Neural cell (in vitro differentiated cells): ENCODE measurements around the gene MYH7B. TPM values are rescaled to one million over a fixed set of nuclear protein-coding genes. Genes with fewer than 3 reads are reported as not detected.

ENCODE experiments used
- H2AFZ ChIP-seq: fragments of 200-600, 300-800 bp; sonication (generic), shearing (Covaris generic); 2 replicates; pipeline ENCODE4 v1.6.0; 2014; ENCODE audit warnings: low read depth, mild to moderate bottlenecking, antibody characterized with exemption, low read length, moderate library complexity
- H3F3A ChIP-seq: fragments of 200-600 bp; shearing (Covaris generic); 2 replicates; pipeline ENCODE4 v1.6.1; 2016; ENCODE audit warnings: mild to moderate bottlenecking, moderate library complexity, mixed read lengths, antibody characterized with exemption, low read length; ENCODE audit not compliant: insufficient read depth, poor library complexity, severe bottlenecking
- H3K27ac ChIP-seq: fragments of 200-600, 300-800 bp; sonication (generic), shearing (Covaris generic); 2 replicates; pipeline ENCODE4 v1.5.1; 2014; ENCODE audit warnings: mild to moderate bottlenecking, low read length, moderate library complexity
- H3K27me3 ChIP-seq: fragments of 300-800, 200-600 bp; sonication (generic), shearing (Covaris generic); 2 replicates; pipeline ENCODE4 v1.6.0; 2014; ENCODE audit warnings: mild to moderate bottlenecking, low read depth, low read length, moderate library complexity; ENCODE audit not compliant: insufficient read depth
- H3K36me3 ChIP-seq: fragments of 300-800, 200-600 bp; sonication (generic), shearing (Covaris generic); 2 replicates; pipeline ENCODE4 v1.5.1; 2014; ENCODE audit warnings: mild to moderate bottlenecking, antibody characterized with exemption, low read length, moderate library complexity; ENCODE audit not compliant: insufficient read depth
- H3K4me2 ChIP-seq: fragments of 300-800, 200-600 bp; sonication (generic), shearing (Covaris generic); 2 replicates; pipeline ENCODE4 v1.6.0; 2014; ENCODE audit warnings: mild to moderate bottlenecking, low read length
- H3K4me3 ChIP-seq: fragments of 300-800, 200-600 bp; sonication (generic), shearing (Covaris generic); 2 replicates; pipeline ENCODE4 v1.5.1; 2014; ENCODE audit warnings: mild to moderate bottlenecking, low read length, moderate library complexity
- H3K79me2 ChIP-seq: fragments of 200-600 bp; shearing (Covaris generic); replicated peaks from 2 replicates; pipeline ENCODE4 v1.6.0; 2014; ENCODE audit warnings: mild to moderate bottlenecking, low read length, moderate library complexity; ENCODE audit not compliant: insufficient read depth
- H3K9ac ChIP-seq: fragments of 300-800, 200-600 bp; sonication (generic), shearing (Covaris generic); 2 replicates; pipeline ENCODE4 v1.6.1; 2016; ENCODE audit warnings: mild to moderate bottlenecking, low read length, mixed read lengths
- H3K9me2 ChIP-seq: fragments of 200-600 bp; shearing (Covaris generic); 2 replicates; pipeline ENCODE4 v1.6.1; 2016; ENCODE audit warnings: mild to moderate bottlenecking, low read length, mixed read lengths; ENCODE audit not compliant: insufficient read depth
- H3K9me3 ChIP-seq: fragments of 200-600, 300-800 bp; sonication (generic), shearing (Covaris generic); 2 replicates; pipeline ENCODE4 v1.6.1; 2016; ENCODE audit warnings: mild to moderate bottlenecking, mixed run types, low read length, moderate library complexity, mixed read lengths
- H4K20me1 ChIP-seq: fragments of 200-600 bp; shearing (Covaris generic); 2 replicates; pipeline ENCODE4 v1.6.1; 2016; ENCODE audit warnings: mild to moderate bottlenecking, mixed run types; ENCODE audit not compliant: insufficient read depth
- CTCF ChIP-seq: fragments of 450-650 bp; IDR thresholded peaks from 2 replicates; pipeline ENCODE4 v1.5.1; 2014; ENCODE audit warnings: antibody characterized with exemption, mild to moderate bottlenecking, moderate library complexity; ENCODE audit not compliant: poor library complexity, severe bottlenecking
- EP300 ChIP-seq: fragments of 450-650 bp; conservative IDR thresholded peaks from 2 replicates; pipeline ENCODE4 v1.6.1; 2014; ENCODE audit warnings: antibody characterized with exemption, mild to moderate bottlenecking, moderate library complexity; ENCODE audit not compliant: poor library complexity, severe bottlenecking
- EZH2 ChIP-seq: fragments of 200-600, 300-800 bp; shearing (Covaris generic), sonication (generic); IDR thresholded peaks from 2 replicates; pipeline ENCODE4 v1.6.1; 2014; ENCODE audit warnings: antibody characterized with exemption, low read length, borderline replicate concordance, mild to moderate bottlenecking; ENCODE audit not compliant: insufficient read depth, poor library complexity, severe bottlenecking
- MXI1 ChIP-seq: fragments of 450-650 bp; conservative IDR thresholded peaks from 2 replicates; pipeline ENCODE4 v1.6.1; 2014; ENCODE audit warnings: antibody characterized with exemption, mild to moderate bottlenecking; ENCODE audit not compliant: poor library complexity, severe bottlenecking
- POLR2AphosphoS5 ChIP-seq: IDR thresholded peaks from 2 replicates; pipeline ENCODE4 v1.6.1; 2012
- RAD21 ChIP-seq: fragments of 450-650 bp; conservative IDR thresholded peaks from 2 replicates; pipeline ENCODE4 v1.6.1; 2014; ENCODE audit warnings: antibody characterized with exemption, mild to moderate bottlenecking, moderate library complexity
- REST ChIP-seq: IDR thresholded peaks from 2 replicates; pipeline ENCODE4 v1.6.1; 2012; ENCODE audit warnings: borderline replicate concordance
- SMC3 ChIP-seq: fragments of 450-650 bp; conservative IDR thresholded peaks from 2 replicates; pipeline ENCODE4 v1.6.1; 2014; ENCODE audit warnings: antibody characterized with exemption, mild to moderate bottlenecking, moderate library complexity; ENCODE audit not compliant: poor library complexity
- TAF1 ChIP-seq: IDR thresholded peaks from 2 replicates; pipeline ENCODE4 v1.6.1; 2012; ENCODE audit warnings: low read depth
- polyA plus RNA-seq: library from polyadenylated mRNA; depleted of rRNA; stranded (reverse); fragments of >200 nt; gene quantifications from 2 replicates; pipeline ENCODE4 v1.2.3, GENCODE V29; 2014

Gene MYH7B
- polyA plus RNA-seq, 1 donor from 2014 or later, result not detected

GRCh38 chr20:34990661-34991214, 35.1 kb downstream of the MYH7B start:
- no peaks in the 10 kb centered on the region for H3F3A ChIP-seq
- H3K27me3 ChIP-seq, result no peaks in the 10 kb centered on the region
- no peak overlapping the region for H3K4me3 ChIP-seq
- H3K9ac ChIP-seq, result no peak overlapping the region
- no peaks in the 10 kb centered on the region for H3K79me2 ChIP-seq
- H3K27ac ChIP-seq, result no peak overlapping the region
- no peak overlapping the region for H2AFZ ChIP-seq
- no peaks in the 10 kb centered on the region for H3K9me3 ChIP-seq
- no peaks in the 10 kb centered on the region for H3K9me2 ChIP-seq
- TF ChIP-seq RAD21 (no peak), POLR2AphosphoS5 (no peak), CTCF (no peak), REST (no peak), EP300 (no peak), SMC3 (no peak), TAF1 (no peak), EZH2 (no peak), MXI1 (no peak)
- no peaks in the 10 kb centered on the region for H4K20me1 ChIP-seq
- no peak overlapping the region for H3K4me2 ChIP-seq
- H3K36me3 ChIP-seq, result no peaks in the 10 kb centered on the region

GRCh38 chr20:34992751-34993417, 37.2 kb downstream of the MYH7B start:
- H3K9me3 ChIP-seq, result no peaks in the 10 kb centered on the region
- H3K4me2 ChIP-seq, result no peak overlapping the region
- H2AFZ ChIP-seq, result no peak overlapping the region
- no peaks in the 10 kb centered on the region for H3K27me3 ChIP-seq
- no peaks in the 10 kb centered on the region for H4K20me1 ChIP-seq
- H3K4me3 ChIP-seq, result no peak overlapping the region
- no peaks in the 10 kb centered on the region for H3K9me2 ChIP-seq
- TF ChIP-seq CTCF (no peak), MXI1 (no peak), SMC3 (no peak)
- no peak overlapping the region for H3K9ac ChIP-seq
- H3F3A ChIP-seq, result no peaks in the 10 kb centered on the region
- H3K36me3 ChIP-seq, result no peaks in the 10 kb centered on the region
- no peaks in the 10 kb centered on the region for H3K79me2 ChIP-seq
- no peak overlapping the region for H3K27ac ChIP-seq
